Fibroblast of pulmonary artery (primary cell): ENCODE data around the gene BNIP2.

Experiments used
- DNase-seq: peaks from one replicate; pipeline ENCODE4 v3.0.0-alpha.2; 2010; ENCODE audit warnings: low read depth
- H3K4me3 ChIP-seq: replicated peaks from 2 replicates; pipeline ENCODE4 v1.5.1; 2011; ENCODE audit warnings: low read depth, mild to moderate bottlenecking, control low read depth, low read length, moderate library complexity
- TF ChIP-seq, protein P1 (sequence below): IDR thresholded peaks from 2 replicates; pipeline ENCODE4 v1.5.1; 2011; ENCODE audit warnings: mild to moderate bottlenecking, control low read depth, low read length, inconsistent platforms; ENCODE audit errors: missing control alignments

The BNIP2 gene

DNA sequence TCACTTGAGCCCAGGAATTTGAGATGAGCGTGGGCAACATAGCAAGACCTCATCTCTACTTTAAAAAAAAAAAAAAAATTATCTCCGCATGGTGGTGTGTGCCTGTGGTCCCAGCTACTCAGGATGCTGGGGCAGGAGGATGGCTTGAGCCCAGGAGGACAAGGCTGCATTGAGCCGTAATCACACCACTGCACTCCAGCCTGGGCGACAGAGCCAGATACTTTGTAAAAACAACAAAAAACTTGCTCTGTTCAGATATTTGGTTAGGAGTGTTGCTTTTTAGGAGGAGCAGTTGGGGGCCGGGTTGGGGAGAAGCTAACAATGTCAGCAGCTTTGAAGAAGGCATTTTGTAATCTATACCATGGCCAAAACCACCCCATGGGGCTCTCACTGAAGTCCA lies 73.5 kb downstream of the BNIP2 start:
- H3K4me3 ChIP-seq: no peak overlapping the region
- TF ChIP-seq, protein P1, sequence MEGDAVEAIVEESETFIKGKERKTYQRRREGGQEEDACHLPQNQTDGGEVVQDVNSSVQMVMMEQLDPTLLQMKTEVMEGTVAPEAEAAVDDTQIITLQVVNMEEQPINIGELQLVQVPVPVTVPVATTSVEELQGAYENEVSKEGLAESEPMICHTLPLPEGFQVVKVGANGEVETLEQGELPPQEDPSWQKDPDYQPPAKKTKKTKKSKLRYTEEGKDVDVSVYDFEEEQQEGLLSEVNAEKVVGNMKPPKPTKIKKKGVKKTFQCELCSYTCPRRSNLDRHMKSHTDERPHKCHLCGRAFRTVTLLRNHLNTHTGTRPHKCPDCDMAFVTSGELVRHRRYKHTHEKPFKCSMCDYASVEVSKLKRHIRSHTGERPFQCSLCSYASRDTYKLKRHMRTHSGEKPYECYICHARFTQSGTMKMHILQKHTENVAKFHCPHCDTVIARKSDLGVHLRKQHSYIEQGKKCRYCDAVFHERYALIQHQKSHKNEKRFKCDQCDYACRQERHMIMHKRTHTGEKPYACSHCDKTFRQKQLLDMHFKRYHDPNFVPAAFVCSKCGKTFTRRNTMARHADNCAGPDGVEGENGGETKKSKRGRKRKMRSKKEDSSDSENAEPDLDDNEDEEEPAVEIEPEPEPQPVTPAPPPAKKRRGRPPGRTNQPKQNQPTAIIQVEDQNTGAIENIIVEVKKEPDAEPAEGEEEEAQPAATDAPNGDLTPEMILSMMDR: no peak
- DNase-seq: no peak

DNA sequence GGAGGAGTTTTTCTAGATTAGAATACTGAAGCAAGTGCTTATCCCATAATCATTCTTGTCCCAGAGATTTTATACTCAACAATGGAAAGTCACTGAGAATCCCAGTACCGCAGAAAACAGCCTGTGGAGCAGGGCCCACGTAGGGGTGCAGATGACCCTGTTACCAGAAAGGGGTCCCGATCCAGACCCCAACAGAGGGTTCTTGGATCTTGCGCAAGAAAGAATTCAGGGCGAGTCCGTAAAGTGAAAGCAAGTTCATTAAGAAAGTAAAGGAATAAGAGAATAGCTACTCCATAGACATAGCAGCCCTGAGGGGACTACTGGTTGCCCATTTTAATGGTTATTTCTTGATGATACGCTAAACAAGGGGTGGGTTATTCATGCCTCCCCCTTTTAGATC lies 75.0 kb downstream of the BNIP2 start:
- no peak overlapping the region for H3K4me3 ChIP-seq
- DNase-seq: no peak
- TF ChIP-seq, protein P1: no peak

DNA sequence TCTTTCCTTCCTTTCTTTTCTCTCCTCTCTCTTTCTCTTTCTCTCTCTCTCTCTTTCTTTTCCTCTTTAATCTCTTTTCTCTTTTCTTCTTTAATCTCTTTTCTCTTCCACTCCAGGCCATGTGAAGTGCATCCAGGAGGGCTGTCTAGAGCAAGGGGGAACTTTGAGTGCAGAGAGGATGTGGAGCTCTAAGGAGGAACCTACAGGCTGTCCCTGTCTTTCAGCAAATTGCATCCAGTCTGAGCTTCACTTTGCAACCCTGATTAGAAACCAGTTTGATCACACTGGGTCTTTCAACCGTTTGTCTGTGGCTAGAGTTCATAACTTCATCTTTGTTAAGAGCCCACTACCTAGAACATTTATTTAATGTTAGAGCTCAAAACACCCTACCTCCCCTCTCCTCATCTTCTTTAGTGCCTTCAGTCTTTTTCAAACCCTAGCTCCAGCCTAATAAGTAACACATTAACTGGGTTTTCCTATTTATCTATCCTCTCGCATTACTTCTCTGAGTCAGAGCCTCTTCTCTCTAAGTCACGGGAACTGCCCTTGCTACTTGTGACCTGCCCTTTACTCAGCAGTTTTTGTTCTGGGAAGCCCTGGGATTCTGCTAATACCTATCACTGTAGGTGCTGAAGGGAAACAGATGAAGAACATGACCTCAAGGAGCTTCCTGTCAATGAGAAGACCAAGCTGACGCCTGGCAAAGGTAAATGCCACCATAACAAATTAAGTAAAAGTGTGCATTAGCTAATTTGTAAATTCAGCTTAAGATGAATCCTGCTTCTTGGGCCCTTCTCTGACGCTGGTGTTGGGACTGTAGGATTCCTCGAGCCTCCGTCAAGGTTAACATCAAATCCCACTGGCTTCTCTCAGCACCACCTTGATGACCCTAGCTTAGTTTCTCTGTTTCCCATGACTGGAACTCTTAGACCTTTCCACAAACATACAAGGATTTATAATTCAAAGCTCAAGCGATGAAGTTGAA lies 77.6 kb downstream of the BNIP2 start, which contains the start of gene GCNT3:
TSS of gene GCNT3 (plus strand) at position 508 of the 985 bp plus-strand sequence. CDS start 6,456 bp downstream, outside the sequence.
- TF ChIP-seq, protein P1: no peak
- peak; percentile 33 for DNase-seq
- H3K4me3 ChIP-seq: no peak within 1 kb of the TSS

- TF ChIP-seq, protein P1: no peak
- DNase-seq: no peak
- no peak overlapping the region for H3K4me3 ChIP-seq
Measured at GRCh38 chr15:59609730-59610712, 79.1 kb downstream of the BNIP2 start.
